ENCODE results near the gene RSPH9.

DNA sequence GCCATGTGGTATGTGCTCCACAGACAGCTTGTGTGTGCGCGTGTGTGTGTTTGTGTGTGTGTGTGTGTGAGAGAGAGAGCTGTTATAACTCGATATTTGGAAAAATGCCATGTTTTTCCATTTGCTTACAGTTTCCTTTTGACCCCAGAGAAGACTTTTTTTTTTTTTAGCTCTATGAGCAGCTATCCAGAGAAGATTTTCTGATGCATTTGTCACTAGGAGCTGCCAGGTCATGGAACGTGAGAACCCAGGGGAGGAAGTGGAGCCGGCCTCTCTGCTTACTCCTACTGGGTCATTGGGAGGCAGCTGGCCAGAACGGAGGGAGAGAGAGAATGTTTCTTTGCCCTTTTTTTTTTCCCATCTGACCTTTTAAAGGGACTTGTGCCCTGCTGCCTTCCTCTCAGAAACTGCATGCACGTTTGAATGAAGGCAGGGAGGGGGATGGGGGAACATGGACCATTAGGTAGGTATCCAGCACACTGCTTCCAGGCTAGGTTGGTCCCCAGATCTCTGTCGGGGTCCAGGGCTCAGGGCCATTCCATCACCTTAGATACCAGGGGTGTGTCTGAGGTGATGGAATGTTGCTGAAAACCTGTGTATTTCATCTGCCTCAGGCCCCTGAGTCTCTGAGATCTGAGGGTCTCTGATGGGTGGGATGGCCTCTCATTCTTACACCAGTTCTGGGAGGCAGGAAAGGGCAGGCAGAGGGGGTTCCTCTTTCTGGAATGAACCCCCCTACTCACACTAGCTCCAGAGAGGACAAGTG is 53.9 kb downstream of the RSPH9 start:
- TF ChIP-seq JUN (IDR thresholded peaks at IDR 0.05; ENCODE audit: borderline replicate concordance, insufficient read depth, insufficient read length, low read depth) (no peak), CTCF (IDR thresholded peaks at IDR 0.05; ENCODE audit: extremely low read depth in 1 of 2, insufficient read depth in 1 of 2, low read depth in 1 of 2, low read length in 2 of 2) (no peak), POLR2A (IDR thresholded peaks at IDR 0.05; ENCODE audit: low read depth, low read length) (no peak)

Data from endothelial cell of umbilical vein (primary cell).